Fibroblast of mammary gland (primary cell): ENCODE measurements around the gene CPEB3.
A peak's percentile ranks its signal among the peaks of the same experiment; 100 is the strongest.

Source experiments
- DNase-seq: peaks from one replicate; pipeline ENCODE4 v3.0.0-alpha.2; 2010; ENCODE audit warnings: low read depth
- H3K4me3 ChIP-seq: 2 replicates; pipeline ENCODE4 v1.5.1; 2011; ENCODE audit warnings: low read depth, mild to moderate bottlenecking, low read length, moderate library complexity; ENCODE audit not compliant: control insufficient read depth
- TF ChIP-seq, protein P1 (sequence below): conservative IDR thresholded peaks from 2 replicates; pipeline ENCODE4 v1.5.1; 2011; ENCODE audit warnings: low read depth, low read length, inconsistent platforms; ENCODE audit not compliant: control insufficient read depth, insufficient read depth

CPEB3 gene

DNA sequence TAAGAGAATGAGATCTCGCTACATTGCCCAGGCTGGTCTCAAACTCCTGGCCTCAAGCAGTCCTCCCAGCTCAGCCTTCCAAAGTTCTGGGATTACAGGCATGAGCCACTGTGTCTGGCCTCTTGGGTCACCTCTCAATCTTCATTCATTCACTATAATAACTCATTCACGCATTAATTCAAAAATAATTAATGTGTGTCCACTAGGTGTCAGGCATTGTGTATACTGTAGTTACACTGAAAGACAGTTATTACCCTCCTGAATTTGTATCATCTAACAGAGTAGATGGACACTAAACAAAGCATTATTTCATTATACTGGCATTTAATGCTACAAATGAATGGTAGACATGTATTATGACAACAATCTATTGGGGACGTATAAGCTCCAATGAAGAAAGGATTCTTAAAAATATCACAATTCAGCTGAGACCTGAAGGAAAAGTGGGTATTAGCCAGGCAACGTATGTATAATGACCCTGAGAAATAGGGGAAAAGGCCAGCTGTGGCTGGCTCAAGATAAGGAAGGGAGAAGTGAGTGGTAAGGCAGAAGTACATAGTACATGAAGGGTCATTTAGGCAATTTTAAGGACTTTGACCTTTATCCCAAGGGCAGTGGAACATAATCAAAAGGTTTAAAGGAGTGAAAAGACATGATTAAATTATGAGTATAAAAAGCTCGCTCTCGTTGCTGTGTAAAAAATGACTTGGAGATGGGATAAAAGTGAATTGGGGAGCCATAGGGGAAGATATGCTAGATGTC lies 216.6 kb downstream of the CPEB3 start:
- DNase-seq = peak; percentile 11
- H3K4me3 ChIP-seq = no peak overlapping the region
- TF ChIP-seq, protein P1, sequence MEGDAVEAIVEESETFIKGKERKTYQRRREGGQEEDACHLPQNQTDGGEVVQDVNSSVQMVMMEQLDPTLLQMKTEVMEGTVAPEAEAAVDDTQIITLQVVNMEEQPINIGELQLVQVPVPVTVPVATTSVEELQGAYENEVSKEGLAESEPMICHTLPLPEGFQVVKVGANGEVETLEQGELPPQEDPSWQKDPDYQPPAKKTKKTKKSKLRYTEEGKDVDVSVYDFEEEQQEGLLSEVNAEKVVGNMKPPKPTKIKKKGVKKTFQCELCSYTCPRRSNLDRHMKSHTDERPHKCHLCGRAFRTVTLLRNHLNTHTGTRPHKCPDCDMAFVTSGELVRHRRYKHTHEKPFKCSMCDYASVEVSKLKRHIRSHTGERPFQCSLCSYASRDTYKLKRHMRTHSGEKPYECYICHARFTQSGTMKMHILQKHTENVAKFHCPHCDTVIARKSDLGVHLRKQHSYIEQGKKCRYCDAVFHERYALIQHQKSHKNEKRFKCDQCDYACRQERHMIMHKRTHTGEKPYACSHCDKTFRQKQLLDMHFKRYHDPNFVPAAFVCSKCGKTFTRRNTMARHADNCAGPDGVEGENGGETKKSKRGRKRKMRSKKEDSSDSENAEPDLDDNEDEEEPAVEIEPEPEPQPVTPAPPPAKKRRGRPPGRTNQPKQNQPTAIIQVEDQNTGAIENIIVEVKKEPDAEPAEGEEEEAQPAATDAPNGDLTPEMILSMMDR = peak; percentile 13

DNA sequence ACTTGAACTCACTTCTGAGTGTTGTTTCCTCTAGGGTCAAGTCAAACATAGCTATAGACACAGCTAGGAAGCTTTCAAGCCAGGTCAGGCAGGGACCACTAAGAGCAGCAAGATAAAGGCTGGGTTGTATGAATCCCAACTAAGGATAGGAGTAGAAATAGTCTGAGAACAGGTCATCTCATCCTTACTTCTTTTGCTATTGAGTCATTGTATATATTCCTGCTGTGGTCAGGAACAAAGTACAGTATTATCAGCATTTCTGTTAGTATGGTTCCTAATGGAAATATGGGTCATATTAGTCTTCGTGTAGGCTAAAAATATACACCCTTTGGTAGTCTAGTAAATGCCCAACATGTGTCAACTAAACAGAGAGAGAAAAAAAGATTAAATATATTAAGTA lies 222.0 kb downstream of the CPEB3 start:
- TF ChIP-seq, protein P1 = no peak
- DNase-seq = peak; percentile 12
- H3K4me3 ChIP-seq = no peak overlapping the region

DNA sequence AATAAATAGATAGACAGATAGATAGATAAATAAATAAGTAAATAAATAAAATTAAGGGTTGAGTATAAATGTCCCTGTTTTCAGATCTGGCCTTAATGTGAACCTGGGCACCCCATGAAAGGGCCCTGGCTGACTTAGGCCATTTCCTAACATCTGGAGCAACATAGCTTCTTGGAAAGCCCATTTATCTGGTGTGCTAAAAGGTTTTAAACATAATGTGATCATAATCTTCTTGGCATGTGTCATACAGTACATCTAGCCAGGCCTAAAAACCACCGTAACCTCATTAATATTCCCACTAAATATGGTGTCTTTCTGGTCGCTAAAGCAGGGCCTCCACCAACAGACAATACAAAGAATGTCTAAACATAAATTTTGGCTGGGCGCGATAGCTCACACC lies 224.5 kb downstream of the CPEB3 start:
- no peak for DNase-seq
- TF ChIP-seq, protein P1 = no peak
- no peak overlapping the region for H3K4me3 ChIP-seq

DNA sequence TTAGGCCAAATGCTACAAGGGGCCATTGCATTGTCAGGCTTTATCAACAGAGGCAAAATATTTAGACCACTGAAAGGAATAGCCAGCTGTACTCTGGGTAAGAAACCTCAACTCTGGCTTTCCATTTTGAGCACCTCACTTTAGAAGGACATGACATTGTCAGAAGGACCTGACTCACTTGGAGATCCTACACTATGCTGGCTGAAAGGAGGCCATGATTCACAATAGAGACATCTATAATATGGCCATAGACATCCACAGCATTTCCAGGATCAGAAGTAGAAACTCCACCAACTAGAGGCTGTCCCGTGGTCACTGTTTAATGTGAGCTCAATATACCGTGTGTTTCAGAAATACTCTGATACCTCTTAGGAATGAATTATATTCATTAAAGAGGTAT lies 226.4 kb downstream of the CPEB3 start:
- TF ChIP-seq, protein P1 = no peak
- DNase-seq = no peak
- no peak overlapping the region for H3K4me3 ChIP-seq

DNA sequence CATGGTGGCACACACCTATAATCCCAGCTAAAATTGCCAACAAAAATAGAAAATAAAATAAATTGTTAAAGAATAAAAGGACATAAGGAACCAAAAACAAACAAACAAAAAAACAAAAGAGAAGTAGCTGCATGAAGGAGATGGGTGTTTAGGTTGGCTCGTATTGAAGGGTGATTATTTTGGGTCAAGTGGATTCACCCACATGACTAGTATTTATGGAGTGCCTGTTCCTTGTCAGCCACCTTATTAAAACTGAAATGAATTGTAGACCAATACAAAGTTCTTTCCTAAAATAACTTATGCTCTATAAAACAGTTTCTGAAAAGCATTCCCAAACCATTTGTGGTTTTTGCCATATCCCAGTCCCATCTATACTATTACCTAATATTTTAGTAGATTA lies 228.6 kb downstream of the CPEB3 start:
- TF ChIP-seq, protein P1 = no peak
- DNase-seq = no peak
- no peak overlapping the region for H3K4me3 ChIP-seq

DNA sequence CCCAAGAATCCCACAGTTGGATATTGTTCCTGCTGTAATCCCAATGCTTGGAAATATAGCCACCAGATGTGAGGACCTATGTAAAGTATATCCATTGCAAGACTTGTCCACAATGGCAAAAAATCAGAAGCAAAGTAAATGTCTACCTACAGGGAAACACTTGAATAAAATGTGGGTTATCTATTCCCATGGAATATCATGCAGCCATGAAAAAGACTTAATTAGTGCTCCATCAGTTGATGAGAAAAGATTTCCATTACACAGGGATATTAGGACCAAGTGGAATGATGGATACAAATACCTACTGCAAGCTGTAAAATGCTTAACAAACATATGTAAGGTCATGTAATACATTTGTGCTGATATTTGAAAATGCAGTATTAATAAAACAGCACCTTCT lies 236.1 kb downstream of the CPEB3 start:
- TF ChIP-seq, protein P1 = no peak
- H3K4me3 ChIP-seq = no peak overlapping the region
- DNase-seq = no peak
